CD4-positive, alpha-beta T cell treated with Interleukin-4 for 1 hour (primary cell): ENCODE results near the gene EVI5L.
"Not testable (repeated sequence)": the region's sequence is repeated elsewhere in the genome, so short reads cannot be mapped to it uniquely, and the experiment has no call there.

Source experiments
- DNase-seq, 2 donors: peaks; one replicate each; pipeline ENCODE4 v3.0.0-alpha.2; 2020 to 2022

Gene EVI5L

GRCh38 chr19:7846155-7846646 lies 16.2 kb downstream of the EVI5L start:
- no peak for DNase-seq

- no peak for DNase-seq
Observed at GRCh38 chr19:7847664-7848063, 17.6 kb downstream of the EVI5L start.

- no peak for DNase-seq
Observed at GRCh38 chr19:7848779-7849457, 18.9 kb downstream of the EVI5L start.

- DNase-seq: no peak
Observed at GRCh38 chr19:7849631-7849999, 19.6 kb downstream of the EVI5L start.

GRCh38 chr19:7850000-7850813 lies 20.2 kb downstream of the EVI5L start:
- no peak for DNase-seq

GRCh38 chr19:7850945-7851622 lies 21.1 kb downstream of the EVI5L start:
- DNase-seq: no peak

GRCh38 chr19:7851623-7852500 lies 21.8 kb downstream of the EVI5L start:
- no peak for DNase-seq

GRCh38 chr19:7852851-7853769 lies 23.1 kb downstream of the EVI5L start:
- DNase-seq: peak; percentile 66 to 67

- DNase-seq: no peak
Observed at GRCh38 chr19:7853770-7854128, 23.7 kb downstream of the EVI5L start.

- DNase-seq: no peak
Observed at GRCh38 chr19:7855426-7856108, 25.5 kb downstream of the EVI5L start.

GRCh38 chr19:7856109-7856591 lies 26.1 kb downstream of the EVI5L start:
- DNase-seq: no peak

GRCh38 chr19:7856679-7857663 lies 27.0 kb downstream of the EVI5L start:
- no peak for DNase-seq

GRCh38 chr19:7857727-7858108 lies 27.7 kb downstream of the EVI5L start:
- no peak for DNase-seq

GRCh38 chr19:7858109-7858770 lies 28.2 kb downstream of the EVI5L start:
- no peak for DNase-seq

GRCh38 chr19:7859087-7859486 lies 29.1 kb downstream of the EVI5L start:
- not testable (repeated sequence) for DNase-seq

- no peak for DNase-seq
Observed at GRCh38 chr19:7859831-7860713, 30.1 kb downstream of the EVI5L start.

- DNase-seq: no peak
Observed at GRCh38 chr19:7860714-7861618, 30.9 kb downstream of the EVI5L start.
